HG02884 (cell line): ENCODE measurements around the gene TLE3.

Experiments
- ATAC-seq: cut with Tn5 transposase; IDR thresholded peaks from one replicate; pipeline ENCODE4 v1.9.1; 2021; ENCODE audit warnings: mild to moderate bottlenecking, moderate library complexity; ENCODE audit not compliant: unreplicated experiment

The TLE3 gene

DNA sequence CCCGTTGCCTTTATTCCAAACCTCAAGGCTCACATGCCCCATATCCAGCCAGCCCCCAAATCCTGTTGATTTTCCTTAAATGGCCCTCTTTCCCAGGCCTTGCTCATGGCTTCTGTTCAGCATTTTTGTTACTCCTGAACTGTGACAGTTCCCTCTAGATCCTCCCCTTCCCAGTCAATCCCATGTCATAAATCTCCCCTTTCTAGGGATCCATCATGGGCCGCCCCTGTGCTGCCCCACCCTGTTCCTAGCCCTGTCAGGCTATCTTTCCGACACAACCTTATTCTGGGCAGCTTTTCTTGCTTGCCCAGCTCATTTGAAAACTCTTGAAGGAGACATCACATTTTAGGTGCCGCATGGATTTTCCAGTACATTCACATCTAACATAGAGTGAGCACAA, 84.8 kb downstream of the TLE3 start:
- ATAC-seq: no peak

DNA sequence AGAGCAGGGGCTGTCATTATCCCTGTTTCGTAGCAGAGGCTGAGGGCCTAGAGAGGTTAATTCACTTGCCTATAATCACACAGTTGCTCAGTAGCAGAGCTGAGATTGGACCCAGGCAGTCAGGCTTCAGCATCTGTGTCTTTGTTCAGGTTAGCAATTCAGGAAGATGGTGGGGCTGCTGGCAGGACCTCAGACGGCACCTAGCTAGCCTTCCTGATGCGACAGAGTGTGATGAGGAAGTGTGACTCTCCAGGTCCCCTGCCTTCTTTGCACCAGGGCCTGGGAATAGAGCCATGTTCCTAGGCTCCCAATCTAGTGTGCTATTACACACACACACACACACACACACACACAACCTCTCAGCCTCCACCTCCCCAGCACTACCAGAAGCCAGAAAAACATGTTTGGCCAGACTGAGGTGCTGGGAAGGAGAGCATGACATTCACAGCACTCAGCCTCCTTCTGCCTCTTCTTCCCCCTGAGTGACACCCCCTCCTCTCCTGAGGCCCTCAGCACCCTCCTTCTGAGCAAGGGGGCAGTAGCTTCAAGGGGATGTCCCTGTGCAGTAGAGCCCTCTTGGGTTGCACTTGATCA, 88.9 kb downstream of the TLE3 start:
- no peak for ATAC-seq

DNA sequence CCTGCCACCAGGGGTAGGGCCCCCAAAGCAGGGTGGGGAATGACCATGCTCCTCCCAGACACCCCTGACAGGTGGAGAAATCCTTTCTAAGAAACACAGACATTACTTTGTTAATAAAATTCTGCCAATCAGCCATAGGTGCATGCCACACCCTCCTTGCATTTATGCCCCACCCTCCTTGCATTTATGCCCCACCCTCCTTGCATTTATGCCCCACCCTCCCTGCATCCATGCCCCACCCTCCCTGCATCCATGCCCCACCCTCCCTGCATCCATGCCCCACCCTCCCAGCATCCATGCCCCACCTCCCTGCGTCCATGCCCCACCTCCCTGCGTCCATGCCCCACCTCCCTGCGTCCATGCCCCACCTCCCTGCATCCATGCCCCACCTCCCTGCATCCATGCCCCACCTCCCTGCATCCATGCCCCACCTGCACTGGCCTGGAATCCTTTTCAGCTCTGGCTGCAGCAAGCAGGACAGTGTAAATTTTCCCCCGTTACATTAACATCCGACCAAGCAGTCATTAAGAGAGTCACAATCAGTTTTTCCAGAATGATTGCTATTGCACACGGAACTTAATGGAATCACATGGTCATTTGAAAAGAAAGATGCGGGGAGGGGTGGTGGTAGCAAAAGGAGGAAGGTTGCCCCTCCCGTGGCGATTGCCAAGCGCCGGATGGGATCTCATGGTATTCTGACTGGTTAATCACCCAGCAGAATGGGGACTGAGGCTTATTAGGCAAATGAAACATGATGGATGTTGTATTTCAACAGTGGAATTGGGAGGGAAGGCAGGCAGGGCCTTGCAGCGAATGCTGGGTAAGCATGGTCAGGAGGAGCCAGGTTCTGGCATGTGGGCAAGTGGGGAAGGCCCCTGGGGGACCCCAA, 91.2 kb downstream of the TLE3 start:
- no peak for ATAC-seq

DNA sequence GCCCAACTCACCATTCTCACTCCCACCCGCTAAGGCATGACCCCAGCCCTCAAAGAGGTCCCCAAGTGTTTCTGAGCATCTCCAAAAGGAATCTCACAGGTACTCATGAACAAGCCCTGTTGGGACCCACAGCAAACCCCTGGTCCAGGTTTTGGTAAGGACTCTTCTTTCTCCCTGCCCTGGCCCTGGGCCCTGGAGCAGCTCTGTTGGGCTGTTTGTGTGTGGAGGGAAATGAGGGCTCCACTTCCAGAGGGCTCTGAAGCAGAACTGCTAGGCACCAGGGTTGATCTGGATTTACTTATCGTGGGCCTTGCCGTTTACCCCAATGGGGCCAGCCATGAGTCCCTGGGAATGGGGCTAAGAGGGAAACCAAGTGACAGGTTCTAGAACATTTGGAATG, 92.9 kb downstream of the TLE3 start:
- no peak for ATAC-seq

DNA sequence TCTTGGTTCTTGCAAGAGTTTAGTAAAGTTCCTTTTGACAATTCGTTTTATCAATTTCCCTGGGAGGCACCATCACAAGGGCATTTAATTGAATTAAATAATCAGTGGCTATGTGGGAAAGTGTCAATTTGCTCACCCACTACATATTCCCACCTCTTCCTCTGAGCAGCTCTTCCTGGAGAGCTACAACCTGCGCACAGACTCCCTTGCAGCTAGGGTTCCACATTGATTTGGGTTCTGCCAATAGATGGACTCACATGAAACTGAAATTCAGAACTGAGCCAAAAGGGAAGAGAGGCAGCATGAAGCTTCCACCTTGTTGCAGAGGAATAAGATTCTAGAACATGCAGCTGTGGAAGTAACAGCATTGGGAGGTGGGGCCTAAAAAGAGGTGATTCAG, 94.8 kb downstream of the TLE3 start:
- no peak for ATAC-seq

DNA sequence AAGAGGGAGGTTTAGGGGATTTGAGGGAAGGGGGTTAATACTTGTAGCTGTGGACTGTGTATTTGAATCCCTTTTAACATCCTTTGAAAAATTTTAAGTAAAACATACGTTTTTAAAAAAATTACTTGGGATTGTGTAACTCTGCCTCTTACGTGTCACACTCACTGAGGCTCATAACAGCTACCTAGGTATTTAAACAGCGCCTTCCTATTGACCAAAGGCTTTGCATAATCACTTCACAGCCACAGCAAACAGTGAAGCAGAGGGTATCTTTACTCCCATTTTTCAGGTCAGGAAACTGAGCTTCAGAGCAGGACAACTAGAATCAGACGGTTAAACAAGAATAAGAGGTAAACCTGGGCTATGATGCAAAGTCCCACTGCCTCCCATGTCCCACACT, 95.9 kb downstream of the TLE3 start:
- no peak for ATAC-seq

DNA sequence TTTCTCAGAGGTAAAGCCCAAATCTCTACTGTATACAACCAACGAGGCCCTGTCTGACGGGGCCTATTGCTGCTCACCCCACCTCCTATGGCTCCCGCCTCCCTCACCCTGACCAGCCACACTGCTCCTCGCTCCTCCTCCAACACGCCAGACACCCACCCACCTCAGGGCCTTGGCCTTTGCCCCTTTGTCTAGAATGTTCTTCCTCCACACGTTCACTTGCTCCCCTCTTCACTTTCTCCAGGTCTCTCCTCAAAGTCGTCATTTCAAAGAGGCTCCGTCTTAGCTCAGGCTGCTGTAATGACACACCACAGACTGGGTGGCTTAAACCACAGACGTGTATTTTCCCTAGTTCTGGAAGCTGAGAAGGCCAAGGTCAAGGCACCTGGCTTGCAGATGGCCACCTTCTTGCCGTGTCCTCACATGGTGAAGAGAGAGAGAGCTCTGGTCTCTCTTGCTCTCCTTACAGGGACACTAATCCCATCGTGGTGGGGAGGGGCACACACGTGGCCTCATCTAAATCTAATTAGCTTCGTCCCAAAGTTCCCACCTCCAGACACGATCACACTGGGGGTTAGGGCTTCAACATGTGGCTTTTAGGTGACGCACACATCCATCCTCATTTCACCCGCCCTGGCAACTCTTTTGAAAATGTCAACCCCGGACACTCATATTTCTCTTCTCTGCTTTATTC, 98.2 kb downstream of the TLE3 start:
- ATAC-seq: no peak

DNA sequence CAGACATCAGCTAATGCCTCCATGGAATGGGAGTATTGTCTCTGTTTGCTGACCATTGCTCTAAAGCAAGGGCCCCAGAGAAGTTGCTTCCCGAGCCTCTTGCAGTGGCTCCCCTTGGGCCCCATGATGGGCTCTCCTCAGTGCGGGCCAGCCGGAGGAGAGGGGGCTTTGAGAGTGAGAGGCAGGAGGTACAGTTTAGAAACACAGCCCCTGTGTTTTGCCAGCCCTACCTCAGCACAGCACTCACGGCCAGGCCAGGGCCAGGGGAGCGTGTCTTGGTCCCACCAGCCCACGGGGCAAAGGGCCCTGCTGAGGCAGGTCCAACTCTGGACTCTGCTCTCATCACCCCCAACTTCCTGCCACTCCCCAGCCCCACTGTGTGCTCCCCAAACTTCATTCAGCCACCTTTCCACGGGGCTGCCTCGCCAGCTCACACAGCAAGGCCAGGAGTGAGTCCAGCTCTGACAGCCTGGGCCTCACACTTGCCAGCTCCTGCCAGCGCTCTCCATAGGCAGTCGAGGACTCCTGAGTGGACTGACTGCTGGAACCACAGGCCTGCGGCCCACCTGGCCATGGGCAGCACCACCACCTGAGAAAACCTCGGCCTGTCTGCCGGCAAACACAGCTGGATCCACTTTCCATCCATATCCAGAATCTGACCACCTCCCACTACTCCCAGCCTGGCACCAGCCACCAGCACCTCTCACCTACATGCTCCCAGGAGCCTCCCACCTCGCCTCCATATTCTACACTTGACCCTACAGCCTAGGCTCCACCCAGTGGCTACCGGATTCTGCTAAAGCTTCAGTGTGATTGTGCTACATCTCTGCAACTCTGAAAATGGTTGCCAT, 99.0 kb downstream of the TLE3 start:
- no peak for ATAC-seq

DNA sequence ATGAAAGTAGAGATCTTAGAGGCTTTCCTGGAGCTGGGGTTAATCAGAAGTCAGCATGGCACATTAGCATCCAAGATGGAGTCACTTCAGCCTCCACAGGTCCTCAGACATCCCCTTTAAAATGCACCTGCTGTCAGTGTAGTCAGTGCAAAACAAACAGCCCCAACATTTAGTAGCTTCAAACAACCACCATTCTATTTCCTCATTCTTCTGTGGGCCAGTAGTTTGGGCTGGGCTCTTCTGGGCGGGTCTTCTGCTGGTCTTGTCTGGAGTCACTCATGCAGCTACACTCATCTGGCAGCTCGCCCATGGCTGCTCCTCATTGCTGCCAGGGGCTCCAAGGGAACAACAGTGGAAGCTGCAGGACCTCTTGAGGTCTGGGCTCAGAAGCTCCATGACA, 99.9 kb downstream of the TLE3 start:
- ATAC-seq: no peak
